Activated CD8-positive, alpha-beta memory T cell treated with anti-CD3 and anti-CD28 coated beads for 1 hour (primary cell): Measurements from ENCODE around the gene HEXD.
"Not testable (repeated sequence)": the region's sequence is repeated elsewhere in the genome, so short reads cannot be mapped to it uniquely, and the experiment has no call there.

Source experiments
- DNase-seq, 2 donors: peaks; one replicate each; pipeline ENCODE4 v3.0.0-alpha.2; 2020; ENCODE audit warnings: low read depth in 1 of 2; ENCODE audit errors: extremely low read depth in 1 of 2

Gene HEXD

GRCh38 chr17:82382220-82382932 lies 35.8 kb upstream of the HEXD start:
- DNase-seq = not testable (repeated sequence)

- DNase-seq = no peak
Observed at GRCh38 chr17:82382933-82383255, 35.3 kb upstream of the HEXD start.

- DNase-seq = no peak
Observed at GRCh38 chr17:82383411-82383810, 34.7 kb upstream of the HEXD start.

GRCh38 chr17:82384051-82384729 lies 34.0 kb upstream of the HEXD start:
- no peak for DNase-seq

- no peak for DNase-seq
Observed at GRCh38 chr17:82384730-82385481, 33.2 kb upstream of the HEXD start.

- no peak for DNase-seq
Observed at GRCh38 chr17:82385559-82386254, 32.4 kb upstream of the HEXD start.

GRCh38 chr17:82386255-82386831 lies 31.8 kb upstream of the HEXD start:
- no peak for DNase-seq

- DNase-seq = no peak
Observed at GRCh38 chr17:82386881-82387704, 31.1 kb upstream of the HEXD start.

GRCh38 chr17:82387705-82388106 lies 30.4 kb upstream of the HEXD start:
- no peak for DNase-seq

- DNase-seq = no peak
Observed at GRCh38 chr17:82388223-82388921, 29.8 kb upstream of the HEXD start.

- DNase-seq = no peak
Observed at GRCh38 chr17:82388922-82389283, 29.2 kb upstream of the HEXD start.

GRCh38 chr17:82389379-82389778 lies 28.8 kb upstream of the HEXD start:
- no peak for DNase-seq

- DNase-seq = no peak
Observed at GRCh38 chr17:82390015-82390859, 27.9 kb upstream of the HEXD start.

GRCh38 chr17:82390860-82391435 lies 27.2 kb upstream of the HEXD start:
- no peak for DNase-seq

- DNase-seq = no peak
Observed at GRCh38 chr17:82391496-82392066, 26.6 kb upstream of the HEXD start.

GRCh38 chr17:82392209-82392920 lies 25.8 kb upstream of the HEXD start:
- no peak for DNase-seq

GRCh38 chr17:82392941-82393340 lies 25.2 kb upstream of the HEXD start:
- DNase-seq = no peak
